Metanephros (tissue), 2 donors: ENCODE results near the gene REXO5. TPM values are rescaled to one million over a fixed set of nuclear protein-coding genes. Genes with fewer than 3 reads are reported as not detected.

Experiments
- small RNA-seq: library from RNA; depleted of rRNA; stranded (forward); fragments of <200 nt; gene quantifications from one replicate; pipeline ENCODE3, GENCODE V24; 2014; ENCODE audit warnings: low replicate concordance
- total RNA-seq: library from RNA; depleted of rRNA; stranded (reverse); fragments of >200 nt; gene quantifications from one replicate; pipeline ENCODE4 v1.2.3, GENCODE V29; 2014

The REXO5 gene
- total RNA-seq, result 6.6 TPM

GRCh38 chr16:20806168-20807050 lies at the start of gene REXO5, which contains the start of gene ERI2:
Gene REXO5 (plus strand): TSS chr16:20806527. CDS start chr16:20806954, 427 bp downstream.
Gene ERI2 (minus strand): TSS chr16:20806472. CDS start chr16:20806430, 42 bp downstream.

GRCh38 chr16:20763461-20764232 lies 42.7 kb upstream of the REXO5 start, which contains the start of gene ACSM3:
Gene ACSM3 (plus strand): TSS chr16:20764014. CDS start chr16:20770035, 6,021 bp downstream.

Small RNA genes within 50 kb of the gene (small RNA-seq; reads per million reads assigned to genes)
- not detected for gene RF00618
- not detected for gene RNU6-944P

Other genes starting within 250 kb of the REXO5 start
- gene ACSM2B, start 230.2 kb upstream of the REXO5 start, total RNA-seq, result 77.8 TPM
- 0.76 TPM for gene ACSM1, start 108.8 kb upstream of the REXO5 start, total RNA-seq
- gene THUMPD1, start 64.7 kb upstream of the REXO5 start, total RNA-seq, result 95.2 TPM
- gene ACSM3, start 42.5 kb upstream of the REXO5 start, total RNA-seq, result 38.2 TPM
- gene ERI2, start 55 bp upstream of the REXO5 start, total RNA-seq, result 21.7 TPM
- 12.1 TPM for gene DCUN1D3, start 93.8 kb downstream of the REXO5 start, total RNA-seq
- gene LYRM1, start 94.2 kb downstream of the REXO5 start, total RNA-seq, result 27.9 TPM